Sigmoid colon (tissue), 7 donors: Measurements from ENCODE around the gene HMGB2. TPM values are rescaled to one million over a fixed set of nuclear protein-coding genes. Genes with fewer than 3 reads are reported as not detected.

Experiments
- DNase-seq: peaks from one replicate; pipeline ENCODE4 v3.0.0-alpha.2; 2019
- H3K27ac ChIP-seq, 4 donors: fragments of 200-600 bp; sonication (generic); one replicate each; pipeline ENCODE4 v1.5.1; 2016 to 2019; ENCODE audit warnings: mild to moderate bottlenecking in 1 of 4
- H3K27me3 ChIP-seq, 3 donors: fragments of 200-600 bp; sonication (generic); one replicate each; pipeline ENCODE4 v1.5.1; 2019; ENCODE audit warnings: mild to moderate bottlenecking in 1 of 3
- H3K36me3 ChIP-seq, 4 donors: fragments of 200-600 bp; sonication (generic); one replicate each; pipeline ENCODE4 v1.5.1; 2016 to 2019
- H3K4me1 ChIP-seq, 4 donors: fragments of 200-600 bp; sonication (generic); one replicate each; pipeline ENCODE4 v1.5.1; 2017 to 2019
- H3K4me3 ChIP-seq, 4 donors: fragments of 200-600 bp; sonication (generic); one replicate each; pipeline ENCODE4 v1.5.1; 2017 to 2019; ENCODE audit warnings: mild to moderate bottlenecking in 2 of 4, moderate library complexity in 1 of 4
- H3K9me3 ChIP-seq, 4 donors: fragments of 200-600 bp in 3 of 4; sonication (generic) in 3 of 4; one replicate each; pipeline versions ENCODE4 v1.5.1 to v1.6.1; 2013 to 2019
- CTCF ChIP-seq, 4 experiments: fragments of 450-650 bp in 3 of 4; fragments of 200-600 bp in 1 of 4; IDR thresholded peaks; one replicate each; pipeline ENCODE4 v1.5.1; 2016 to 2019; ENCODE audit warnings: antibody characterized with exemption in 4 of 4, mild to moderate bottlenecking in 3 of 4, moderate library complexity in 2 of 4
- EP300 ChIP-seq, 4 donors: sonication (generic); formaldehyde crosslinking; IDR thresholded peaks; one replicate each; pipeline ENCODE4 v1.6.1; 2017; ENCODE audit warnings: antibody characterized with exemption in 4 of 4
- POLR2A ChIP-seq, 2 donors: fragments of 450-650 bp; IDR thresholded peaks; one replicate each; pipeline ENCODE4 v1.6.1; 2016; ENCODE audit warnings: antibody characterized with exemption in 2 of 2, mild to moderate bottlenecking in 2 of 2, moderate library complexity in 2 of 2
- POLR2AphosphoS5 ChIP-seq, 4 donors: sonication (generic); formaldehyde crosslinking; IDR thresholded peaks; one replicate each; pipeline ENCODE4 v1.6.1; 2017; ENCODE audit warnings: antibody characterized with exemption in 4 of 4
- WGBS, 2 donors: extraction: QIAGEN DNeasy Blood & Tissue Kit; methylation state at CpG; one replicate each; pipeline ENCODE4 v1.1.7; 2013; 5-methylcytosine and 5-hydroxymethylcytosine counted together
- intact Hi-C: fragments of 100-400 bp; cut with DNase I; formaldehyde crosslinking; loops from one replicate; pipeline ENCODE4 v1.15.1; 2023
- polyA plus RNA-seq, 3 donors: library from polyadenylated mRNA; stranded (reverse); fragments of 200-250 nt; gene quantifications; one replicate each; pipeline ENCODE4 v1.2.3, GENCODE V29; 2013
- total RNA-seq, 4 donors: library from RNA; depleted of rRNA; stranded (reverse); fragments of >200 nt; gene quantifications; one replicate each; pipeline ENCODE4 v1.1.0, GENCODE V29; 2016
- donor health status: healthy with polysubstance abuse.
- donor health status: Bipolar disorder and iron deficiency.
- donor health status: healthy.

Gene HMGB2
- total and polyA plus RNA-seq, 7 donors, result 45.1 to 255 (median 74.7) TPM

GRCh38 chr4:173332021-173332487 lies 2.1 kb downstream of the HMGB2 start:
- intact Hi-C loops, result loop anchor here (5.0 kb wide), 1 partner anchor 165 kb away; no protein-coding TSS in a partner anchor
- no peak for TF ChIP-seq POLR2A (IDR thresholded peaks at IDR 0.05)
- Histone ChIP-seq H3K27ac (peak overlapping the region; percentile 93 to 100 (median 99)), H3K4me1 (peaks cover 0 to 31% (median 23%) of the 10 kb centered on the region in 4 donors), H3K27me3 (no peaks in the 10 kb centered on the region), H3K9me3 (no peaks in the 10 kb centered on the region), H3K4me3 (peak overlapping the region; percentile 89 to 98 (median 94)), H3K36me3 (peaks cover 5 to 43% (median 11%) of the 10 kb centered on the region in 4 donors)
- DNase-seq, result no peak
- WGBS, 2 donors, result 39 to 48% methylated on average over 6 of the region's 6 CpGs

- Histone ChIP-seq H3K4me3 (no peak overlapping the region), H3K27ac (no peak overlapping the region), H3K27me3 (no peaks in the 10 kb centered on the region), H3K36me3 (peaks cover 5 to 46% (median 11%) of the 10 kb centered on the region in 4 donors), H3K4me1 (peaks cover 0 to 30% (median 23%) of the 10 kb centered on the region in 4 donors), H3K9me3 (no peaks in the 10 kb centered on the region)
- intact Hi-C loops, result loop anchor here (5.0 kb wide), 1 partner anchor 167 kb away; no protein-coding TSS in a partner anchor
- 97 to 98% methylated on average over 2 of the region's 2 CpGs for WGBS, 2 donors
- TF ChIP-seq POLR2A (IDR thresholded peaks at IDR 0.05) (no peak), CTCF (IDR thresholded peaks at IDR 0.05) (no peak), POLR2AphosphoS5 (IDR thresholded peaks at IDR 0.05) (no peak), EP300 (IDR thresholded peaks at IDR 0.05) (no peak)
- DNase-seq, result no peak
Observed at GRCh38 chr4:173330590-173330989, 3.6 kb downstream of the HMGB2 start.

- intact Hi-C loops, result no loop called here
- Histone ChIP-seq H3K9me3 (no peaks in the 10 kb centered on the region), H3K4me1 (peaks cover 0 to 25% (median 19%) of the 10 kb centered on the region in 4 donors), H3K36me3 (peaks cover 5 to 48% (median 11%) of the 10 kb centered on the region in 4 donors), H3K4me3 (no peak overlapping the region), H3K27ac (peak overlapping the region in 1 of 4 donors; percentile 20), H3K27me3 (no peaks in the 10 kb centered on the region)
- no peak for DNase-seq
- no peak for TF ChIP-seq POLR2AphosphoS5 (IDR thresholded peaks at IDR 0.05)
- no peak for TF ChIP-seq EP300 (IDR thresholded peaks at IDR 0.05)
- TF ChIP-seq POLR2A (IDR thresholded peaks at IDR 0.05), result no peak
- TF ChIP-seq CTCF (IDR thresholded peaks at IDR 0.05), result no peak
- WGBS, 2 donors, result 91 to 93% methylated on average over 5 of the region's 5 CpGs
Observed at GRCh38 chr4:173328236-173328901, 5.8 kb downstream of the HMGB2 start.

- Histone ChIP-seq H3K9me3 (no peaks in the 10 kb centered on the region), H3K27me3 (no peaks in the 10 kb centered on the region), H3K27ac (no peak overlapping the region), H3K4me1 (no peaks in the 10 kb centered on the region), H3K4me3 (no peak overlapping the region), H3K36me3 (peaks cover 5 to 42% (median 8%) of the 10 kb centered on the region in 4 donors)
- 97 to 98% methylated on average over 5 of the region's 5 CpGs for WGBS, 2 donors
- TF ChIP-seq POLR2AphosphoS5 (IDR thresholded peaks at IDR 0.05), result no peak
- no peak for TF ChIP-seq CTCF (IDR thresholded peaks at IDR 0.05)
- no peak for TF ChIP-seq POLR2A (IDR thresholded peaks at IDR 0.05)
- TF ChIP-seq EP300 (IDR thresholded peaks at IDR 0.05), result no peak
- intact Hi-C loops, result no loop called here
- no peak for DNase-seq
Observed at GRCh38 chr4:173325007-173325736, 9.0 kb downstream of the HMGB2 start.

GRCh38 chr4:173319696-173320095 lies 14.5 kb downstream of the HMGB2 start:
- no peak overlapping the region for H3K4me3 ChIP-seq
- no peak overlapping the region for H3K27ac ChIP-seq
- H3K9me3 ChIP-seq, result no peaks in the 10 kb centered on the region
- peaks cover 0 to 25% (median 2%) of the 10 kb centered on the region in 4 donors for H3K36me3 ChIP-seq
- H3K4me1 ChIP-seq, result peaks cover 0 to 4% (median 2%) of the 10 kb centered on the region in 4 donors
- TF ChIP-seq POLR2AphosphoS5 (IDR thresholded peaks at IDR 0.05) (no peak), CTCF (IDR thresholded peaks at IDR 0.05) (no peak), EP300 (IDR thresholded peaks at IDR 0.05) (no peak), POLR2A (IDR thresholded peaks at IDR 0.05) (no peak)
- WGBS, 2 donors, result 91 to 96% methylated on average over 2 of the region's 2 CpGs
- intact Hi-C loops, result loop anchor here (1.0 to 10.0 kb wide), 3 partner anchors 98 to 995 kb away; no protein-coding TSS in a partner anchor
- no peak for DNase-seq
- no peaks in the 10 kb centered on the region for H3K27me3 ChIP-seq
